NCI-H345 treated with DMSO at 0.1 percent for 48 hours (cell line): ENCODE data around the gene OXCT2.

Experiments
- DNase-seq: peaks from one replicate; lab custom pipeline; 2025; ENCODE audit not compliant: unreplicated experiment; lab: John Stamatoyannopoulos, UW

OXCT2 gene

DNA sequence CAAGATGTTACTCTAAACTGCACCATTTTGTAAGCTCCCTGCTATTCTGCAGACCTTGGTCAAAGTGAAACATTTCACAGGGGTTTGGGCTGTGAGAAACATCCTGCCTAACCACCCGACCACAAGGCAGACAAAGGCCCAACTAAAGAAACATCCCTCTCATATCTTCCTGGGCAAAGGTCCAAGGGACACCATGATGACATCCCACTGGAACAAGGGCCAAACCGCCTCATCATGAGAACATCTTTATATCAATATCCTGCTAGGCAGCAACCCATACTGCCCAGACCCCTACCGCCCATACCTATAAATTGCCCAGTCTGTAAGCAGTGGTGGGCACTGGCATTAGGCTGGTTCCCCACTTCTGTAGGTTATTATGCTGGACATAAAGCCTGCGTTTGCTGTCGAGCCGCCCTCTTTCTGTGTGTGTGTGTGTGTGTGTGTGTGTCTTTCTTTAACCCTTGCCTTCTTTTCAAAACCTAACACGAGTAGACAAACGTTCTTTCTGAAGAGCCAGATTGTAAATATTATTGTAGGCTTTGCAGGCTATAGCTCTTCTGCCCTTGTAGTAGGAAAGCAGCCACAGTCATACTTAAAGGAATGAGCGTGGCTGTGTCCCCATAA is 33.5 kb downstream of the OXCT2 start:
- no peak for DNase-seq

DNA sequence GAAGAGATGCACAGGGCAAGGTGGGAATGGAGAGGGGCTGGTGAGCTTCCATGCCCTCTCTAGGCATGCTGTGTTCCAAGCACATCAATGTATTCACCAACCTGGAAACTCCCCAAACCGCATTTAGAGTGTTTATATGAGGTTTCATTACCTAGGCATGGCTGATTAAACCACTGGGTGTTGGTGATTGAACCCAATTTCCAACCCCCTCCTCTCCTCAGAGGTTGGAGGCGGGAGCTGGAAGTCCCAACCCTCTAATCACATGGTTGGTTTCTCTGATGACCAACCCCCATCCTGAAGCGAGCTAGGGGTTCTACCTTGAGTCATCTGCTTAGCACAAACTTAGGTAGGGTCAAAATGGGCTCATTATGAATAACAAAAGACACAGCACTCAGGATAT is 35.4 kb downstream of the OXCT2 start:
- DNase-seq, result no peak

DNA sequence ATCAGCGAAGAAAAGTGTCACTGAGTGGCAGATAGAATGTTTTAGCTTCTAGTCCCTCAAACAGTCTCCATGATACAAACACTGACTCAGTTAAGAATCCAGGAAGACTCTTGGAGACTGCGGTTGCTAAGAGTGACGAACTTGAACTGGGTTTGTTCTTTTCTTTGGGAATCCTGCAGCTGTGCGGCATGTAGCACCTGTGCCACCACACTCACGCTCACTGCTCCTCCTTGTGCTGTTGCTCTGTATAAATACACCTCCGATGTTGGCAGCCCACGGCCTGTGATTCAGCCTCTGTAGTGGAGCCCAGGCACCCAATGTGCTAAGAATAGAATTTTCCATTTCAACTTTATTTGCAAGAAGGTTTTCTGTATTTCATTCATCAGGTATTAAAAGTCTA is 38.0 kb downstream of the OXCT2 start:
- no peak for DNase-seq

DNA sequence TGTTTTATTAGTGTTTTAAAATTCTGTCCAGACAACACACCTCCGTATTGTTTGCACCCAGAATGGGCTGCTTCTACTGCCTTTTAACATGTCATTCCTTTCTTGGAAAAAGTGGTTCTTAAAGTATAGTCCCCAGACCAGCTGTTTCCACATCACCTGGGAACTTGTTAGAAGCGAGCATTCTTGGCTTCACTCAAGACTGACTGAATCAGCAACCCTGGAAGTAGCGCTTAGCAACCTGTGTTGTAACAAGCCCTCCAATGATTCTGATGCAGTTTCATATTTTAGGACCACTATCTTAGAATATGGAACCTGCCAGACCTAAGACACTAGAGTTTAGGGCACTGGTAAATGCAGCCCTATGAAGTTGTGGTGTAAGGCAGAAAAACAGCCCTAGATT is 38.4 kb downstream of the OXCT2 start:
- DNase-seq, result no peak

DNA sequence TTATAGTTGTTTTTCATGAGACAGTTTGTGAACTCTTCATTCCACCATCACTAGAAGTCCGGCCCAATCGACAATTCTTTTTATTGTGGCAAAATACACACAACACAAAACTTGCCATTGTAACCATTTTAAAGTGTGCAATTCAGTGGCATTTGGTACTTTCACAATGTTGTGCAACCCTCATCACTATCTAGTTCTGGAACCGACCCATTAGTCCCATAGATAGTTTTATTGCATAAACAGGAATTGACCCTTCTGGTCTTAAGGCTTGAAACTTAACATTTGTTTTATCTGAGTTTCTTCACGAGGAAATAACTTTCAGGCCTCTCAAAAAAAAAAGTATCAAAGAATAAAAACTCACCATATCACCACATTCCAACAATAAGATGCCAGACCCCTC is 41.3 kb downstream of the OXCT2 start:
- no peak for DNase-seq

DNA sequence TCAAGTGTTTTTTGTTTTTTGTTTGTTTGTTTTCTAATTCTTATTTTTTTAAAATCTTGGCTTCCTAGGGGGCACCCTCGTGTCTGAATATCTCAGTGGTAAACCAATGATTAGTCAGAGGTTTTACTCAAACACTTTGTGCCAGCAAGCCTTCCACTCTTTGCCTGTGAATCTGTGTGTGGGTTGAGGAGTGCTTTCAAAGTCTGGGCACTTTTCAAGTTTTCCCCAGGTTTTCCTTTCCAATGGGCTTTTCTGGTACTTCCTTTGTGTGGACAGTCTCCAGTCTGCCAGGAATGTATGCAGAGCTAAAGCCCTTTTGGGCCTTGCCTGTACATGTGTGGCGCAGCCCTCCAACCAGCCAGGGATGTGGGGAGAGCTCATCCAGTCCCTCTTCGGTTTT is 42.1 kb downstream of the OXCT2 start:
- no peak for DNase-seq

DNA sequence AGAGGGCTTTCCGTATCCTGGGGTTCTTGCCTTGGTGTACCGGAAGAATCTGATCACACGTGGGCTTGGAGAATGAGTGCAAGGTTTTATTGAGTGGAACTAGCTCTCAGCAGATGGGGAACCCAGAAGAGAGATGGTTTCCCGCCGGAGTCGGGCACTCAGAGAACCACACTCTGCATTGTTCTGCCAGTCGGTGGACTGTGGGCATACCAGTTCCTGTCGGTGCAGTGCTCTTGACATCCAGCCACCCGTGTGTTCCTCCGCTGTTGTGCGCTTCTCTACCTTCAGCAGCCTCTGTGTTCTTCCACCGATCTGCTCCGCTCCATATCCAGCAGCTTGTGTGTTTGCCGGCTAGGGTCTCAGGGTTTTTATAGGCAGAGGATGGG is 43.2 kb downstream of the OXCT2 start:
- DNase-seq, result no peak

DNA sequence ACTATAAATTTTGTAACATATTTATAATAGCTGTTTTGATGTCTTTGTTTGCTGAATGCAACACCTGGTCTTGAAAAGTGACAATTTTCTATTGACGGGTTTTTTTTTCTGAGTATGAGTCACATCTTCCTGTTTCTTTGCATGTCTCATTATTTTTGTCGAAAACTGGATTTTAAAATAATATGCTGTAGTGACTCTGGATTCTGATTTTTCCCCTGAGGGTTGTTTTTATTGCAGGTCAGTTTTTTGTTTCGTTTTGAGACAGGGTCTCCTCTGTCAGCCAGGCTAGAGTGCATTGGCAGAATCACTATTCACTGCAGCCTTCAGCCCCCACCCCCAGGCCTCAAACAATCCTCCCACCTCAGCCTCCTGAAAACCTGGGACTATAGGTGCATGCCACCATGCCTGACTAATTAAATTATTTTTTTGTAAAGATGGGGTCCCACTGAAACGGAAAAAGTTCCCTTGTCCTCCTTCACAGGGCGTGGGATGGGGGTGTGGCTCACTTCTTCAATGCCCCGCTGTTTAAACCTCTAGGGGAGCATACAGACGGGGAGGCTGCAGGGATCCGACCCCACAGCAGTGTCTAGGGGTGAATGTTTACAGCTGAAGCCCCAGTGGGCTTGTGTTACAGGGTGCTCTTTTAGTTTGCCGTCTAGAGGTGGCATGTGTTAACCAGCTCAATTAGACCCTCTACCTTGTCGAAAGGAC is 43.8 kb downstream of the OXCT2 start:
- DNase-seq, result no peak

DNA sequence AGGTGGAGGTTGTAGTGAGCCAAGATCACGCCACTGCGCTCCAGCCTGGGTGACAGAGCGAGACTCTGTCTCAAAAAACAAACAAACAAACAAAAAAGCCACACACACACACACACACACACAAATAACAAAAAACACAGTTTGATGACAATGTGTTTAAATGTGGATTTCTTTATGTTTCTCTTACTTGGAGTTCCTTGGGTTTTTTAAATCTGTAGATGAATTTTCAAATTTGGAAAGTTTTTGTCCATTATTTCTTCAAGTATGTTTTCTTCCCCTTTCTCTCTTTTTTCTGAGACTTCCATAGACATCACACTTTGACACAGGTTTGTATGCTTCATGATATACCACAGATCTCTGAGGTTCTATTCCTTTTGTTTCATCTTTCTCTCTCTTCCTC is 44.5 kb downstream of the OXCT2 start:
- no peak for DNase-seq

DNA sequence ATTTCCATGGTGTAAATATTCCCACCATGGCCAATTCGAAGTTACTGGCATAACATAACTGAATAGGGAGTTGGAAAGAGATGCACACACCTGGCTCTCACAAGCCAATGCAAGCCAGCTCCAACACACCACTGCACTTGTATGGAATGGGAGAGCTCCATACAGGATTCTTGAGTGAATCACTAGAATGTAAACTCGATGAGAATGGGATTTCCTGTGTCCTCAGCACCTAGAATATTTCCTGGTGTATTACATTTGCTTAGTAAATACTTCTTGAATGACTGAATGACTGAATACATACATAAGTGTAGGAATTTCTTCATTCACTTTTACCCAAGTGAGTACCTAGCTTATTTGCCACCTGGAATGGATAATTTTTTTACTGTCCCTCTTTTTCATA is 48.7 kb downstream of the OXCT2 start:
- no peak for DNase-seq

DNA sequence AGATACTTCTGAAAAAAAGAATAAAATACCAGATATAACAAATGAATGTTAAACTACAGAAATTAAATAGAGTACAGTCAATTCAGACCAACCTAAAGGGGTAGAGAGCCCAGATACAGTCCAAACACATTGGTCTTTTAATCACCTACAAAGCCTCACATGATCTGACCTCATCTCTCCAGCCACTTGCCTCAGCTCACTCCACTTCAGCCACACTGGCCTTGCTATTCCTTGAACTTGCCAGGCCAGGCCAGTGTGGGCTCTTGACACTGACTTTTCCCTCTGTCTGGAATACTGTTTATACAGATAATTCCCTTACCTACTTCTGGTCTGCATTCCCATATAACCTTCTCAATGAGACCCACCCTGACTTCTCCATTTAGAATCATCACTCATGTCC is 49.5 kb downstream of the OXCT2 start:
- DNase-seq, result no peak

DNA sequence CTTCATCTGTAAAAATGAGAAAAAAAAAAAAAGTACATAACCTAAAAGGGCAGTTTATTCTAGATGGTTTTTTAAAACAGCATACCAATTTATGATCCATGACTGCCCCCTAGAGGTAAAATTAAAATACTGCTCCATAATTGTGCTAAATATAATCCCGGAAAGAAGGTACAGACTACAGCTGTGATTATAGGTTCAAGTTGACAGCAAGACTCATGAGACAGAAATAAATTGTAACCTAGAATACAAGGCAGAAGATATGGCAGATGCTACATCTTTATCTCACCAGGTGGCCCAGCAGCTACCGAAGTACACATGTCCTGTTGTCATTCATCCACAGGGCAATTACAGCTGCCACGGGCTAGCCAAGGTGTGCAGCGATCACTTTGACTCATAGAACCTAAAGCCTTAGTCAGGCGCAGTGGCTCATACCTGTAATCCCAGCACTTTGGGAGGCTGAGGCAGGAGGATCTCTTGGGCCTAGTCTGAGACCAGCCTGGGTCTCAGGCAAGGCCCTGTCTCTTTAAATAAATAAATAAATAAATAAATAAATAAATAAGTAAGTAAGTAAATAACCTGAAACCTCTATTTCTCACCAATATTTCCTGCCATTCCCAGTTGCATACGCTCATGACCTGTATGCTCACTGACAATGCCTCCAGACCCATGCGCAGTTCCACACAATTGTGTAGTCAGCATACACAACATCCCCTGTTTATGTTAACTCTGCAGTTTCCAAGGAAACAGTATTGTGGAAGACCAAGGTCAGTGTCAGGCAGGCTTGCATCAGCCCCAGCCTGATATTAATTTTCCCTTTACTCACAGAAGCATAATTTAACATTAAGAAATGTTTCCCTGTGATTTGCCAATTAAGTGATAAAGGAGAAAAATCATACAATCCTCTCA is 50.8 kb downstream of the OXCT2 start:
- DNase-seq, result peak; percentile 65
